Cardiac fibroblast (primary cell): Measurements from ENCODE around the gene SLC36A1.

Source experiments
- DNase-seq, 2 donors: peaks; one replicate each; pipeline versions ENCODE4 v3.0.0 to v3.0.0-alpha.2; 2010; ENCODE audit warnings: low read depth in 2 of 2
- H3K4me3 ChIP-seq, 2 donors: replicated peaks in 1 of 2; 1 replicate in 1 of 2; 2 replicates in 1 of 2; pipeline ENCODE4 v1.5.1; 2011; ENCODE audit warnings: low read depth in 2 of 2, low read length in 2 of 2, mild to moderate bottlenecking in 2 of 2, moderate library complexity in 1 of 2
- CTCF ChIP-seq: IDR thresholded peaks from one replicate; pipeline ENCODE4 v1.5.1; 2011; ENCODE audit warnings: low read depth, mild to moderate bottlenecking, low read length, inconsistent platforms

SLC36A1 gene

GRCh38 chr5:151451626-151452520, 4.5 kb downstream of the SLC36A1 start:
- H3K4me3 ChIP-seq: no peak overlapping the region
- peak; percentile 21 to 34 for DNase-seq
- no peak for TF ChIP-seq CTCF

- no peak overlapping the region for H3K4me3 ChIP-seq
- DNase-seq: no peak
- TF ChIP-seq CTCF: no peak
Observed at GRCh38 chr5:151454166-151454565, 6.8 kb downstream of the SLC36A1 start.

GRCh38 chr5:151454889-151455288, 7.5 kb downstream of the SLC36A1 start:
- TF ChIP-seq CTCF: no peak
- DNase-seq: no peak
- no peak overlapping the region for H3K4me3 ChIP-seq

- H3K4me3 ChIP-seq: no peak overlapping the region
- DNase-seq: no peak
- TF ChIP-seq CTCF: no peak
Observed at GRCh38 chr5:151456321-151456940, 9.0 kb downstream of the SLC36A1 start.

- DNase-seq: no peak
- no peak for TF ChIP-seq CTCF
- no peak overlapping the region for H3K4me3 ChIP-seq
Observed at GRCh38 chr5:151458314-151458713, 10.9 kb downstream of the SLC36A1 start.

GRCh38 chr5:151459680-151460324, 12.4 kb downstream of the SLC36A1 start:
- peak in 1 of 2 donors; percentile 49 for DNase-seq
- TF ChIP-seq CTCF: no peak
- H3K4me3 ChIP-seq: no peak overlapping the region
